ENCODE data around the gene IFNLR1.

DNA sequence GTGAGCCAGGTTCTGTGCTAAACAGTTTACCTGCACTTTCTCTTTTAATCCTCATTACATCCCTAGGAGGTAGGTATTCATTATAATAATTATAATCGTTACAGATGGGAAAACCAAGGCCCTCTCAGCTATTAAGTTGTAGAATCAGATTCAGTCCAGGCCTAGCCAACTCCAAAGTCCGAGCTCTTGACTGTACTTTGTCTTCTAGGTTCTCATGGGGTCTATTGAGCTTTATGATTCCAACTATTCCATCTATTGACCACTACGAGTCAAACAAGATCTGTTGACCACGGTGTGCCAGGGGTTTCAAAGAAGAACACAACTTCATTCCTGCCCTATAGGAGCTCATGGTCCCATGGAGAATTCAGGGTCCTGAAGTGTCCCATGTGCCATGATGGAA, 2.0 kb downstream of the IFNLR1 start:
- TF ChIP-seq RAD21 (IDR thresholded peaks at IDR 0.05; ENCODE audit: low read depth) (no peak), MAX (IDR thresholded peaks at IDR 0.05) (no peak), TAF1 (IDR thresholded peaks at IDR 0.05; ENCODE audit: low read depth) (no peak), EGR1 (IDR thresholded peaks at IDR 0.05) (no peak), EP300 (IDR thresholded peaks at IDR 0.05; ENCODE audit: borderline replicate concordance) (no peak), TEAD4 (IDR thresholded peaks at IDR 0.05) (no peak), YY1 (IDR thresholded peaks at IDR 0.05; ENCODE audit: low read depth) (no peak)
- TF ChIP-seq, protein P1, sequence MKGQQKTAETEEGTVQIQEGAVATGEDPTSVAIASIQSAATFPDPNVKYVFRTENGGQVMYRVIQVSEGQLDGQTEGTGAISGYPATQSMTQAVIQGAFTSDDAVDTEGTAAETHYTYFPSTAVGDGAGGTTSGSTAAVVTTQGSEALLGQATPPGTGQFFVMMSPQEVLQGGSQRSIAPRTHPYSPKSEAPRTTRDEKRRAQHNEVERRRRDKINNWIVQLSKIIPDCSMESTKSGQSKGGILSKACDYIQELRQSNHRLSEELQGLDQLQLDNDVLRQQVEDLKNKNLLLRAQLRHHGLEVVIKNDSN (IDR thresholded peaks at IDR 0.05): no peak
- TF ChIP-seq, protein P2, sequence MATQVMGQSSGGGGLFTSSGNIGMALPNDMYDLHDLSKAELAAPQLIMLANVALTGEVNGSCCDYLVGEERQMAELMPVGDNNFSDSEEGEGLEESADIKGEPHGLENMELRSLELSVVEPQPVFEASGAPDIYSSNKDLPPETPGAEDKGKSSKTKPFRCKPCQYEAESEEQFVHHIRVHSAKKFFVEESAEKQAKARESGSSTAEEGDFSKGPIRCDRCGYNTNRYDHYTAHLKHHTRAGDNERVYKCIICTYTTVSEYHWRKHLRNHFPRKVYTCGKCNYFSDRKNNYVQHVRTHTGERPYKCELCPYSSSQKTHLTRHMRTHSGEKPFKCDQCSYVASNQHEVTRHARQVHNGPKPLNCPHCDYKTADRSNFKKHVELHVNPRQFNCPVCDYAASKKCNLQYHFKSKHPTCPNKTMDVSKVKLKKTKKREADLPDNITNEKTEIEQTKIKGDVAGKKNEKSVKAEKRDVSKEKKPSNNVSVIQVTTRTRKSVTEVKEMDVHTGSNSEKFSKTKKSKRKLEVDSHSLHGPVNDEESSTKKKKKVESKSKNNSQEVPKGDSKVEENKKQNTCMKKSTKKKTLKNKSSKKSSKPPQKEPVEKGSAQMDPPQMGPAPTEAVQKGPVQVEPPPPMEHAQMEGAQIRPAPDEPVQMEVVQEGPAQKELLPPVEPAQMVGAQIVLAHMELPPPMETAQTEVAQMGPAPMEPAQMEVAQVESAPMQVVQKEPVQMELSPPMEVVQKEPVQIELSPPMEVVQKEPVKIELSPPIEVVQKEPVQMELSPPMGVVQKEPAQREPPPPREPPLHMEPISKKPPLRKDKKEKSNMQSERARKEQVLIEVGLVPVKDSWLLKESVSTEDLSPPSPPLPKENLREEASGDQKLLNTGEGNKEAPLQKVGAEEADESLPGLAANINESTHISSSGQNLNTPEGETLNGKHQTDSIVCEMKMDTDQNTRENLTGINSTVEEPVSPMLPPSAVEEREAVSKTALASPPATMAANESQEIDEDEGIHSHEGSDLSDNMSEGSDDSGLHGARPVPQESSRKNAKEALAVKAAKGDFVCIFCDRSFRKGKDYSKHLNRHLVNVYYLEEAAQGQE (IDR thresholded peaks at IDR 0.05; ENCODE audit: low read depth): no peak
